H1 (cell line): ENCODE results near the gene PJA1. TPM values are rescaled to one million over a fixed set of nuclear protein-coding genes. Genes with fewer than 3 reads are reported as not detected.

Experiments
- CTCF ChIA-PET: fragments of 300-600 bp; sonication (Branson Sonifier 250); formaldehyde crosslinking; loops from one replicate; lab custom pipeline; 2021; ENCODE audit not compliant: partially characterized antibody; lab: Charles Lee
- POLR2A ChIA-PET: fragments of 300-600 bp; sonication (Branson Sonifier 250); formaldehyde crosslinking; loops from one replicate; lab custom pipeline; 2021; ENCODE audit warnings: inconsistent platforms; ENCODE audit not compliant: partially characterized antibody; lab: Charles Lee
- DNase-seq, 2 experiments: peaks; one replicate each; pipeline versions ENCODE4 v3.0.0 to v3.0.0-alpha.2; 2010 to 2022; ENCODE audit warnings: low spot score in 2 of 2, low read depth in 1 of 2, mixed read lengths in 1 of 2
- FAIRE-seq: peaks from 2 replicates; lab custom pipeline; 2011; peaks lifted over from hg19 to GRCh38; lab: Jason Lieb, UNC
- H2AFZ ChIP-seq: 2 replicates; pipeline ENCODE4 v1.8.1; 2012; ENCODE audit warnings: low read length, inconsistent platforms
- H2AK5ac ChIP-seq: 2 replicates; pipeline ENCODE4 v1.6.1; 2013; ENCODE audit warnings: low read depth, low read length
- H2BK120ac ChIP-seq: replicated peaks from 2 replicates; pipeline ENCODE3; 2013; ENCODE audit warnings: low read depth, low read length, inconsistent platforms
- H2BK12ac ChIP-seq: 2 replicates; pipeline ENCODE4 v1.6.1; 2013; ENCODE audit warnings: low read depth, low read length
- H2BK15ac ChIP-seq: 2 replicates; pipeline ENCODE4 v1.6.1; 2013; ENCODE audit warnings: low read length
- H2BK20ac ChIP-seq: 2 replicates; pipeline ENCODE4 v1.6.1; 2013; ENCODE audit warnings: low read length
- H2BK5ac ChIP-seq: 2 replicates; pipeline ENCODE4 v1.6.1; 2013; ENCODE audit warnings: low read depth, low read length
- H3K14ac ChIP-seq: 2 replicates; pipeline ENCODE4 v1.6.1; 2013; ENCODE audit warnings: inconsistent platforms; ENCODE audit not compliant: insufficient read length
- H3K18ac ChIP-seq: 2 replicates; pipeline ENCODE4 v1.6.1; 2013; ENCODE audit warnings: low read length; ENCODE audit errors: extremely low read depth
- H3K23ac ChIP-seq: 2 replicates; pipeline ENCODE4 v1.6.1; 2013; ENCODE audit warnings: inconsistent platforms; ENCODE audit not compliant: insufficient read length
- H3K23me2 ChIP-seq: 2 replicates; pipeline ENCODE4 v1.6.1; 2013; ENCODE audit warnings: low read depth, low read length
- H3K27ac ChIP-seq: 2 replicates; pipeline ENCODE4 v1.6.1; 2011; ENCODE audit warnings: low read depth, low read length, inconsistent platforms
- H3K27me3 ChIP-seq, 4 experiments: replicated peaks in 1 of 4; 1 replicate in 1 of 4; 2 replicates in 3 of 4; pipeline versions ENCODE4 v1.6.1 to v1.8.1; 2011 to 2013; ENCODE audit warnings: low read length in 3 of 4, mild to moderate bottlenecking in 3 of 4, inconsistent platforms in 2 of 4, mixed read lengths in 2 of 4, moderate library complexity in 1 of 4; ENCODE audit not compliant: control insufficient read depth in 3 of 4, insufficient read depth in 3 of 4; ENCODE audit errors: extremely low read depth in 1 of 4
- H3K36me3 ChIP-seq, 4 experiments: 2 replicates each; pipeline versions ENCODE4 v1.6.1 to v1.8.1; 2011 to 2013; ENCODE audit warnings: mild to moderate bottlenecking in 4 of 4, low read length in 3 of 4, moderate library complexity in 2 of 4, control low read depth in 1 of 4, inconsistent platforms in 1 of 4; ENCODE audit not compliant: insufficient read depth in 4 of 4, control insufficient read depth in 2 of 4
- H3K4ac ChIP-seq: replicated peaks from 2 replicates; pipeline ENCODE3; 2013; ENCODE audit warnings: low read length, low read depth, mixed read lengths, inconsistent platforms; ENCODE audit not compliant: insufficient read length
- H3K4me1 ChIP-seq, 4 experiments: replicated peaks in 1 of 4; 1 replicate in 1 of 4; 2 replicates in 3 of 4; pipeline versions ENCODE4 v1.6.1 to v1.8.1; 2011 to 2013; ENCODE audit warnings: low read length in 3 of 4, inconsistent platforms in 2 of 4, mixed read lengths in 1 of 4; ENCODE audit not compliant: insufficient read depth in 4 of 4, control insufficient read depth in 3 of 4
- H3K4me2 ChIP-seq, 2 experiments: 2 replicates each; pipeline versions ENCODE4 v1.6.1 to v1.8.1; 2011 to 2013; ENCODE audit warnings: low read depth in 2 of 2, low read length in 2 of 2, control low read depth in 1 of 2, inconsistent platforms in 1 of 2, mild to moderate bottlenecking in 1 of 2; ENCODE audit not compliant: insufficient read depth in 1 of 2
- H3K4me3 ChIP-seq, 4 experiments: fragments of 200-600, 300-600 bp in 1 of 4; sonication (generic), shearing (Covaris generic), sonication (Bioruptor Twin) in 1 of 4; 2 replicates each; pipeline versions ENCODE4 v1.5.1 to v1.8.1; 2011 to 2016; ENCODE audit warnings: low read length in 4 of 4, low read depth in 3 of 4, control low read depth in 2 of 4, inconsistent platforms in 2 of 4, mild to moderate bottlenecking in 2 of 4, mixed read lengths in 1 of 4, moderate library complexity in 1 of 4; ENCODE audit not compliant: insufficient read depth in 2 of 4; ENCODE audit errors: extremely low read depth in 1 of 4
- H3K56ac ChIP-seq: replicated peaks from 2 replicates; pipeline ENCODE3; 2013; ENCODE audit warnings: low read depth, mild to moderate bottlenecking, mixed read lengths, low read length, inconsistent platforms; ENCODE audit not compliant: insufficient read length
- H3K79me1 ChIP-seq: 2 replicates; pipeline ENCODE4 v1.6.1; 2013; ENCODE audit warnings: low read depth, low read length, control low read depth
- H3K79me2 ChIP-seq, 2 experiments: 2 replicates each; pipeline versions ENCODE4 v1.6.1 to v1.8.1; 2012 to 2013; ENCODE audit warnings: low read length in 2 of 2, mild to moderate bottlenecking in 2 of 2, inconsistent platforms in 1 of 2; ENCODE audit not compliant: insufficient read depth in 2 of 2, control insufficient read depth in 1 of 2
- H3K9ac ChIP-seq, 4 experiments: replicated peaks in 1 of 4; 1 replicate in 1 of 4; 2 replicates in 3 of 4; pipeline versions ENCODE4 v1.6.1 to v1.8.1; 2011 to 2013; ENCODE audit warnings: low read depth in 3 of 4, low read length in 3 of 4, control low read depth in 2 of 4, mild to moderate bottlenecking in 2 of 4, moderate library complexity in 2 of 4, inconsistent platforms in 1 of 4; ENCODE audit errors: extremely low read depth in 1 of 4
- H3K9me3 ChIP-seq, 2 experiments: 2 replicates each; pipeline versions ENCODE4 v1.6.1 to v1.8.1; 2012 to 2013; ENCODE audit warnings: mild to moderate bottlenecking in 2 of 2, moderate library complexity in 2 of 2, control low read depth in 1 of 2, inconsistent platforms in 1 of 2, low read depth in 1 of 2, low read length in 1 of 2, mixed read lengths in 1 of 2; ENCODE audit not compliant: insufficient read depth in 2 of 2
- H4K20me1 ChIP-seq, 2 experiments: replicated peaks in 1 of 2; 2 replicates each; pipeline versions ENCODE3 to v1.8.1; 2011 to 2013; ENCODE audit warnings: inconsistent platforms in 2 of 2, low read length in 2 of 2, mild to moderate bottlenecking in 1 of 2; ENCODE audit not compliant: insufficient read depth in 2 of 2, control insufficient read depth in 1 of 2
- H4K5ac ChIP-seq: 2 replicates; pipeline ENCODE4 v1.6.1; 2013; ENCODE audit warnings: low read length, low read depth, mixed read lengths, inconsistent platforms; ENCODE audit not compliant: insufficient read length
- H4K8ac ChIP-seq: 2 replicates; pipeline ENCODE4 v1.8.0; 2013; ENCODE audit warnings: mild to moderate bottlenecking, moderate library complexity, low read length, inconsistent platforms; ENCODE audit not compliant: insufficient read depth; ENCODE audit errors: extremely low read depth
- H4K91ac ChIP-seq: replicated peaks from 2 replicates; pipeline ENCODE3; 2013; ENCODE audit warnings: low read length, mixed read lengths, inconsistent platforms; ENCODE audit not compliant: insufficient read length
- CBX8 ChIP-seq: fragments of 300-800, 300-1000 bp; sonication (generic); IDR thresholded peaks from 2 replicates; pipeline ENCODE4 v1.7.1; 2016; ENCODE audit warnings: low read depth, low read length, borderline replicate concordance
- RAD21 ChIP-seq, 2 experiments: IDR thresholded peaks in 1 of 2; conservative IDR thresholded peaks in 1 of 2; 2 replicates each; pipeline ENCODE4 v1.6.1; 2011; ENCODE audit warnings: low read depth in 2 of 2, low read length in 2 of 2, improper control_type of control experiment in 1 of 2, inconsistent platforms in 1 of 2, mild to moderate bottlenecking in 1 of 2, moderate library complexity in 1 of 2
- TEAD4 ChIP-seq: IDR thresholded peaks from 2 replicates; pipeline ENCODE4 v1.6.1; 2012; ENCODE audit warnings: low read depth, low read length, inconsistent platforms, mixed read lengths
- USF2 ChIP-seq: IDR thresholded peaks from 2 replicates; pipeline ENCODE4 v1.6.1; 2011; ENCODE audit warnings: low read length, improper control_type of control experiment
- WGBS, 2 experiments: shearing (Covaris generic) in 1 of 2; methylation state at CpG; one replicate each; pipeline versions ENCODE4 v1.1.6 to v1.1.7; 2013 to 2015; ENCODE audit warnings: low lambda C conversion rate in 2 of 2, mixed read lengths in 2 of 2, inconsistent platforms in 1 of 2, low coverage in 1 of 2, missing lambda C conversion rate in 1 of 2; ENCODE audit not compliant: insufficient replicate concordance in 2 of 2, insufficient coverage in 1 of 2, insufficient read length in 1 of 2; ENCODE audit errors: extremely low coverage in 1 of 2, missing lambda C conversion rate in 1 of 2; 5-methylcytosine and 5-hydroxymethylcytosine counted together
- polyA plus RNA-seq, 7 experiments: library from polyadenylated mRNA; depleted of rRNA in 3 of 7; stranded (reverse) in 5 of 7; unstranded in 2 of 7; fragments of >200 nt in 5 of 7; fragments of 200-250 nt in 2 of 7; gene quantifications; 1 replicate in 5 of 7; 2 replicates in 1 of 7; 4 replicates in 1 of 7; pipeline versions ENCODE4 v1.2.1 to v1.2.3, GENCODE V29; 2011 to 2013; ENCODE audit warnings: missing spikeins in 2 of 7, mixed read lengths in 2 of 7
- total RNA-seq: library from RNA; stranded (reverse); fragmentation: NEBNext Ultra II Directional; extraction: Animal tissue kit (Norgen Biotek cat#: 25700); gene quantifications from 2 replicates; pipeline ENCODE4 v1.2.1, GENCODE V29; 2021

Gene PJA1
- total and polyA plus RNA-seq, 2 of the 8 experiments (the other 6 are each of a cell fraction or from before 2014, with no cell fraction given) = 25.7 to 37.0 TPM

GRCh38 chrX:69133921-69134542 is 31.2 kb downstream of the PJA1 start:
- no peak overlapping the region for H2BK120ac ChIP-seq
- H3K23ac ChIP-seq = no peak overlapping the region
- no peaks in the 10 kb centered on the region for H3K79me1 ChIP-seq
- H3K4ac ChIP-seq = no peak overlapping the region
- H3K56ac ChIP-seq = no peak overlapping the region
- no peaks in the 10 kb centered on the region for H3K79me2 ChIP-seq
- no peak overlapping the region for H2AK5ac ChIP-seq
- no peak overlapping the region for H4K5ac ChIP-seq
- H4K91ac ChIP-seq = no peak overlapping the region
- H3K4me3 ChIP-seq = no peak overlapping the region
- H3K18ac ChIP-seq = no peak overlapping the region
- no peak overlapping the region for H3K27ac ChIP-seq
- no peak overlapping the region for H2BK5ac ChIP-seq
- no peaks in the 10 kb centered on the region for H3K9me3 ChIP-seq
- H3K36me3 ChIP-seq = no peaks in the 10 kb centered on the region
- CTCF ChIA-PET = interaction anchor here (0.6 to 3.5 kb wide), 20 partner anchors 9 to 306 kb away, joined by 3 to 19 read pairs (median 4); partner anchors contain the start of gene PJA1
- peaks cover 0 to 10% (median 4%) of the 10 kb centered on the region in 4 experiments; a peak in 4 of 7 replicates for H3K27me3 ChIP-seq
- no peak overlapping the region for H2BK15ac ChIP-seq
- FAIRE-seq (peak; percentile 97), DNase-seq (peak in 1 of 2 experiments; percentile 49)
- H3K4me1 ChIP-seq = peaks cover 7 to 34% (median 26%) of the 10 kb centered on the region in 4 experiments
- H4K20me1 ChIP-seq = no peaks in the 10 kb centered on the region
- no peak overlapping the region for H2BK20ac ChIP-seq
- no peaks in the 10 kb centered on the region; the same call in 1 of the 2 replicates for H3K23me2 ChIP-seq
- 13% methylated on average over 5 of the region's 6 CpGs; no CpG with 5 or more reads in 1 of the 2 experiments for WGBS, 2 experiments
- no peak overlapping the region for H2BK12ac ChIP-seq
- no peak overlapping the region for H2AFZ ChIP-seq
- H3K4me2 ChIP-seq = peak overlapping the region in 1 of 2 experiments; percentile 3; a peak in 1 of 4 replicates
- POLR2A ChIA-PET = interaction anchor here (1.0 to 2.0 kb wide), 3 partner anchors 24 to 47 kb away, joined by 3 to 6 read pairs (median 3); no protein-coding TSS in a partner anchor
- no peak overlapping the region for H3K14ac ChIP-seq
- H3K9ac ChIP-seq = no peak overlapping the region
- H4K8ac ChIP-seq = no peak overlapping the region
- TF ChIP-seq CBX8 (no peak), RAD21 (IDR thresholded peaks at IDR 0.05 in 1 of 2, conservative IDR thresholded peaks at IDR 0.05 in 1 of 2; ENCODE audit: low read depth in 2 of 2, low read length in 2 of 2) (peak; percentile 50 to 70), USF2 (no peak), TEAD4 (peak; percentile 43; the same call in 1 of the 2 replicates)
